Measurements from ENCODE around the gene GARIN1A.
"Not testable (repeated sequence)": the region's sequence is repeated elsewhere in the genome, so short reads cannot be mapped to it uniquely, and the experiment has no call there.

GARIN1A gene

GRCh38 chr7:128687131-128687530 is 15.0 kb downstream of the GARIN1A start:
- DNase-seq, result no peak

DNA sequence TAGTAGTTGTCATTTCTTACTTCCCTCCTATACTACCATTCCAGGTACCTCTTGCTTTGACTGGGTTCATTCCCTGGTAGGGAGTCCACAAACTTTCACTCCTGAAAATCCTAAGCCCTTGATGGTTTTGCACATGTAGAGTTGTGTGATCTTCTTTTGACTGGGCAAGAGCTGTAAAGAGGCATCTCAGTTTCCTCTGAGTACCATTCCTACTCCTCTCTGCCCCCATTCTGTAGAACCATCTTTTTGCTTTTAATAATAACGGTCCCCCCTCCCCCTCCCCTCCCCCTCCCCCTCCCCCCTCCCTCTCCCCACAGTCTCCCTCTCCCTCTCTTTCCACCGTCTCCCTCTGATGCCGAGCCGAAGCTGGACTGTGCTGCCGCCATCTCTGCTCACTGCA is 16.4 kb downstream of the GARIN1A start:
- no peak for DNase-seq

DNA sequence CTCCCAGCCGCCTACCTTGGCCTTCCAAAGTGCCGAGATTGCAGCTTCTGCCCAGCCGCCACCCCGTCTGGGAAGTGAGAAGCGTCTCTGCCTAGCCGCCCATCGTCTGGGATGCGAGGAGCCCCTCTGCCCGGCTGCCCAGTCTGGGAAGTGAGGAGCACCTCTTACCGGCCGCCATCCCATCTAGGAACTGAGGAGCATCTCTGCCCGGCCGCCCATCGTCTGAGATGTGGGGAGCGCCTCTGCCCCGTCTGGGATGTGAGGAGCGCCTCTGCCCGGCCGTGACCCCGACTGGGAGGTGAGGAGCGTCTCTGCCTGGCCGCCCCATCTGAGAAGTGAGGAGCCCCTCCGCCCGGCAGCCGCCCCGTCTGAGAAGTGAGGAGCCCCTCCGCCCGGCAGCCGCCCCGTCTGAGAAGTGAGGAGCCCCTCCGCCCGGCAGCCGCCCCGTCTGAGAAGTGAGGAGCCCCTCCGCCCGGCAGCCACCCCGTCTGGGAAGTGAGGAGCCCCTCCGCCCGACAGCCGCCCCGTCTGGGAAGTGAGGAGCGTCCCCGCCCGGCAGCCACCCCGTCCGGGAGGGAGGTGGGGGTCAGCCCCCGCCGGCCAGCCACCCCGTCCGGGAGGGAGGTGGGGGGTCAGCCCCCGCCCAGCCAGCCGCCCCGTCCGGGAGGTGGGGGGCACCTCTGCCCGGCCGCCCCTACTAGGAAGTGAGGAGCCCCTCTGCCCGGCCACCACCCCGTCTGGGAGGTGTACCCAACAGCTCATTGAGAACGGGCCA is 17.3 kb downstream of the GARIN1A start:
- DNase-seq, result not testable (repeated sequence)

- no peak for DNase-seq
Measured at GRCh38 chr7:128691227-128691626, 19.1 kb downstream of the GARIN1A start.

DNA sequence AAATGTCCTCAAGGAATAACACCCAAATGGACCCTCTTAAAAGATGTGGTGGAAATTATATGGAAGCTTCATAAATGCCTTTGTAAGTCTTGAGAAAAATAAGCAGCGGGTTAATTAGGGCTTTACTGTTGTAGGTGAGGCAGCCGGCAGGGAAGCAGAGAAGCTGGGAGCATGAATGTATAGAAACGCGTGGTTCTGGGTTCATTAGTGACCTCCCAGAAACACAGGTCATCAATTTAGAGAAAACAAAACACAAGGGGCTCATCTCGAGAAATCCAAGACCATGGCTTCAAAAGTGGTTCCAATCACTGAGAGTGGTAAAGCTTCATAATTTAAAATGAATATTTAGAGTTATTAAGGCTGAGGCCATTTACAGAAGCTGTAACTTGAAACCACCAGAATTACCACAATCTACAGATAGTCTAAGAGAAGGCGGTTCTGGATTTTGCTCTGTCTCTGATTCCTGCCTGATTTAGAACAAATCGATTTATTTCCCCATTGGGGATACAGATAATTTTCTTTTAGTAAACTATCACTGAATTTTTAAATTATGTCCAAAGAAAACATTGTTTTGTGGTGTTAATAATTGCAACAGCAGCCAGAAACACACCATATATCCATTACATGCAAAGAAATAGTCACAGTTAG is 20.7 kb downstream of the GARIN1A start:
- no peak for DNase-seq

- DNase-seq, result no peak
Measured at GRCh38 chr7:128693373-128694015, 21.4 kb downstream of the GARIN1A start.

DNA sequence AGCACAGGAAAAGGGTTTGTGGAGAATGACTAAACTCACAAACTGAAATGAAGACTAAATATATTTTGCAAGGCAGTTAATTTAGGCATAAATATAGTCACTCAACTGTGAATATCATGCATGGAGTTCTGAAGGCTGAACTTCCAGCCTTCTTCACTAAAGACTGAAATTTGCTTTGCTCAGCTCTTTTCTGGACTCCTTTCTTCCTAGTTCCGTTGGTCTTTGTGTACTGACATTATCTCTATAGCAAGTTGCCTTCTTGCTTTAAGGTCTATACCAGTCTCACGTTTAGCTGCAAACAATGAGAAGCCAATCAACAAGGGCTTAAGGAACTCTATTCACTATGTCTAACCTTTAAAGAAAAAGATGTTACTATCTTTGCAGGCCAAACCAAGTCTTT is 22.6 kb downstream of the GARIN1A start:
- no peak for DNase-seq

GRCh38 chr7:128697302-128697905 is 25.3 kb downstream of the GARIN1A start:
- peak; percentile 60 to 61 for DNase-seq

DNA sequence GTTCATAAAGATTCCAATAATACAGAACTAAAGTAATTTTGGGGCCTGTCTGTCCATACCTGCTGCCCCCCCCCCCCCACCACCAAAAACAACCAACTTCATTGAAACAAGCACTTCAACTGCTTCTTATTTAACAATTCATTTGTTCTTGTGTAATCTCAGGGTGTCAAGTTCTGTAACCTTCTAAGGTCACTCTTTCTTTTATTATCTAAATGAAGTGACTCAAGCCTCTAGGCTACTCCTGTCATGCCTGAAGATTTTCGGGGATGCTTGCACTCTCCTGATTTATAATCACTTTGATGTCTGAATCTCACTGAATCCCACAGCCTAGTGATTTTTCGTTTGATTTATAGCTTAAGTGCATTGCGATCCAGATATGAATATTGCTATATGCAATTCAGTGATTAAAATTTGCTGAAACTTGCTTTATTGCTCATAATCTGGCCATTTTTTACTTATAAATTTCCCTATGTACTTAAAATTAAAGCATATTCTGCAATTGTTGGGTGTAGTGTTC is 27.2 kb downstream of the GARIN1A start:
- no peak for DNase-seq

DNA sequence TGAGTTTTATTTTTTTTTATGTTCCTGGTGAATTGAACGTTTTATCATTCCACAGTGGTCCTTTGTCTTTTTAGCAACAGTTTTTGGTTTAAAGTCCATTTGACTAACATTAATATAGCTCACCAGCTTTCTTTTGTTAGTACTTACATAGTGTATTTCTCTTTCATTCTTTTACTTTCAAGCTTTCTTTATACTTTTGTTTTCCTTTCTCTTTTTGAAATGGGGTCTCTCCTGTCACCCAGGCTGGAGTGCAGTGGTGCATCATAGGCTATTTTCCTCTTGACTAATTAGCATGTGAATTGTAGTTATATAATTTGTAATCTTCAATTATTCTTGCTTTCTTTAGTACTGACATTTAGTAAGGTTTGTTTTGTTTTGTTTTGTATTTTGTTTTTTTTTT is 27.8 kb downstream of the GARIN1A start:
- DNase-seq, result no peak

DNA sequence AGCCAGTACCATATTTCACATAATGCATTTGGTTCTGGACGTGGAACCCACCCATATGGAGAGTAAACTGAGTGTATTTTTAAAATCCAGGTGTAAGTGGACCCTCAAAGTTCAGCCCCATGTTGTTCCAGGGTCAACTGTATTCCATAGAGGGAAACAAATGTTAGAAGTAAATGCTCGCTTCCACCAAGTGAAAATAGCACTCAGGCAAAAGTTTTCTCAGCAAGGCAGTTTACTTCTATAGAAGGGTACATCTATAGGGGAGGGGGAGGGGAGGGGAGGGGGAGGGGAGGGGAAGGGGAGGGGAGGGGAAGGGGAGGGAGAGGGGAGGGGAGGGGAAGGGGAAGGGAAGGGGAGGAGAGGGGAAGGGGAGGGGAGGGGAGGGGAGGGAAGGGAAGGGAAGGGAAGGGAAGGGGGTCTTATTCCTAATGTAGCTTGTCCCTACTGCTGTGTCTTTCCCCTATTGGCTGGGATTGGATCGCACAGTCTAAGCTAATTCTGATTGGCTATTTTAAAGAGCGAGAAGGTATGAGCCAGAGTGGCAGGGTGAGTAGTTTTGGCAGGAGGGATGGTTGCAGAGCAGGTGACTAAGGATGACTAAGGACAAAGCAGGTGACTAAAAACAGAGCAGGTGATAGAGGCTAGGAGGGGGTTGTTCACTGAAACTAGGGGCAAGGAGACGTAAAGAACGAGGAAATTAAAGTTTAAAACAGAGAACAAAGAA is 29.1 kb downstream of the GARIN1A start:
- no peak for DNase-seq

DNA sequence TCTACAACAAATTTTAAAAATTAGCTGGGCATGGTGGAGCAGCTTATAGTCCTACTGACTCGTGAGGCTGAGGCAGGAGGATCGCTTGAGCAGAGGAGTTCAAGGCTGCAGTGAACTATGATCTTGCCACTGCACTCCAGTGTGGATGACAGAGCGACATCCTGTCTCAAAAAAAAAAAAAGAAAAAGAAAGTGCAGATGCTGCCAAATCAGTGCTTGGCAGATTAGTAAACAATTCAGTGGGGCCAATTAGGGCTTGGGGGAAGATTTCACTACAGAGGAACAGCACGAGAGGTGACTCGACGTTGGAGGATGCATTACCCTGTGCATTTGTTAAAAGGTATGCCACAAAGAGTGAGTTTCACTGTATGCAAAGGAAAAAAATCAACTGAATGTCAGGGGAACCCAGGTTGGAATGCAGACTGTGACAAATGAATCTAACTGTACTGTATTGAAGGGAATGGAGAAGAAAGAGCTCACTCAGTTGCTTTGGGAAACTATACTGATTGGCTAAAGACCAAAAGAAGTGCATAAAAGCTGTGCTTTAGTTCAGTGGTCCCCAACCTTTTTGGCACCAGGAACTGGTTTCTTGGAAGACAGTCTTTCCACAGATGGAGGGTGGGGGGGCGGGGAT is 31.6 kb downstream of the GARIN1A start:
- no peak for DNase-seq

- no peak for DNase-seq
Measured at GRCh38 chr7:128705891-128706333, 33.8 kb downstream of the GARIN1A start.

- no peak for DNase-seq
Measured at GRCh38 chr7:128707752-128708151, 35.7 kb downstream of the GARIN1A start.

DNA sequence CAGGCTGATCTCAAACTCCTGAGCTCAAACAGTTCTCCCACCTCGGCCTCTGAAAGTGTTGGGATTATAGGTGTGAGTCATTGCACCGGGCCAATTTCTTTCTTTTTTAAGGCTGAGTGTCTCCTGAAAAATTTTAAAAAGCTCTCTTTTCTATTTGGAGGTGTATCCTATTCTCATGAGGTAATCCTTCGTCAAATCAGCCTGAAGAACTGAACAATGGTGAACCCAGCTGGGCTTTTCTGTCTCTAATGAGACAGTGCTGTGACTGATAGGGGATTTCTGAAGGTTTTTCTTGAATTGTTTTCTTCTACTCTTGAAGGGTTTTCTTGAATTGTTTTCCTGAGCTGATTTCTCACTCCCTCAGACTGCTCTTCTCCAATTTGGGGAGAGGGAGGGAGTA is 36.1 kb downstream of the GARIN1A start:
- no peak for DNase-seq

GRCh38 chr7:128708824-128709223 is 36.7 kb downstream of the GARIN1A start:
- DNase-seq, result no peak

DNA sequence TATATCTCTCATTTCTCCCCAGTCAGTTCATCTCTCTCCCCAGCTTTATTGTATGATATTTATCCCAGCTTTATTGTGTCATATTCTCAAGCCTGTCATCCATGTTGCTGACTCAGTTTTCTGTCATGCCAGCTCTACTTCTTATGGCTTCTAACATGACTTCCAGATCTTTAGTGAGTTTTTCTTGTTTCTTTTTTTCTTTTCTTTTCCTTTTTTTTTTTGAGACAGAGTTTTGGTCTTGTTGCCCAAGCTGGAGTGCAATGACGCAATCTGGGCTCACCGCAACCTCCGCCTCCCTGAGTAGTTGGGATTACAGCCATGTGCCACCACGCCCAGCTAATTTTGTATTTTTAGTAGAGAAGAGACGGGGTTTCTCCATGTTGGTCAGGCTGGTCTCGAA is 38.4 kb downstream of the GARIN1A start:
- DNase-seq, result no peak

DNA sequence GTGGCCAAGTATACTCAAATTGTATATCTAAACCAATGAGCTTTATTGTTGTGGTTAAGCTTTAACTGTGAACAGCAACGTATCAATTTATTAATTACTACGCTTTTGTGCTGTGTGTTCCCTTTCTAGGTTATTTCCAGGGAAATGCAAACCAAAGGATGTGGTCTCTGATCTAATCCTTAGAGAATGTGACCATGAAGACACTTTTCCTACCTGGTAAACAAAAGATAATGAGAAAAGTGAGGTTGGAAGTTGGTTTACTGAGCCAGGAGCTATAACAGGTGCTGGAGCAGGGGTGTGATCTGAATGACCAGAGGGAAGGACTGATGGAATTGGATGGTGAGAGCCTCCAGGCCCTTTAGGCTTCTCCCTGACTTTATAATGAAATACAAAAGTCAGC is 41.7 kb downstream of the GARIN1A start:
- DNase-seq, result no peak

- DNase-seq, result no peak
Measured at GRCh38 chr7:128714701-128715495, 42.8 kb downstream of the GARIN1A start.

GRCh38 chr7:128718967-128719642 is 47.0 kb downstream of the GARIN1A start:
- DNase-seq, result no peak

- DNase-seq, result no peak
Measured at GRCh38 chr7:128721376-128721775, 49.3 kb downstream of the GARIN1A start.

Data from stimulated activated CD4-positive, alpha-beta T cell treated with anti-CD3 and anti-CD28 coated beads, Interleukin-2, amount 100 ng/mL, for 48 hours (primary cell).